Transverse colon (tissue), 4 donors: ENCODE data around the gene ALDOA.

Experiments
- EP300 ChIP-seq: sonication (generic); formaldehyde crosslinking; IDR thresholded peaks from one replicate; pipeline ENCODE4 v1.6.1; 2017; ENCODE audit warnings: antibody characterized with exemption, low read depth
- POLR2A ChIP-seq: fragments of 450-650 bp; IDR thresholded peaks from one replicate; pipeline ENCODE4 v1.6.1; 2016; ENCODE audit warnings: antibody characterized with exemption, mild to moderate bottlenecking, moderate library complexity
- POLR2AphosphoS5 ChIP-seq, 3 donors: sonication (generic); formaldehyde crosslinking; IDR thresholded peaks; one replicate each; pipeline ENCODE4 v1.6.1; 2016; ENCODE audit warnings: antibody characterized with exemption in 3 of 3
- TF ChIP-seq, protein P1 (sequence below), 5 experiments: fragments of 200-600 bp in 3 of 5; fragments of 450-650 bp in 2 of 5; sonication (generic) in 3 of 5; IDR thresholded peaks; 1 replicate in 2 of 5; 2 replicates in 3 of 5; pipeline ENCODE4 v1.5.1; 2016 to 2017; ENCODE audit warnings: antibody characterized with exemption in 5 of 5, inconsistent platforms in 3 of 5, mild to moderate bottlenecking in 2 of 5, moderate library complexity in 1 of 5

DNA sequence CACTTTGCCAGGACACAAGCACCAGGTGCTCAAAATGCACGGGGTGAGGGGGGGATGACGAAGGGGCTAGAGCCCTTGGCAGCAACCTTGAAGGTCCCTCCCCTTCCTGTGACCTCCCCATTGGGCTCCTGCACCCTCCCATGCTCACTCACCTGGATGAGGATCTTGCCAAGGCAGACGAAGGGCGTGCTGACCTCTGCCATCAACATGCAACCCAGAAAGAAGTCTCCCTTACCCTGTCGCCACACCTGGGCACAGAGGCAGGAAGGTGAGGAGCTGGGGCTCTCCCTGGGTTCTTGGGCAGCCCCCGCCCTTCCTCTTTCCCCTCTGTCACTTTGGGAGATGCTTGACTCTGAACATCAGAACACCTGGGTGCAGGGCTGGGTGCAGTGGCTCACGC is 40.0 kb upstream of the ALDOA start:
- TF ChIP-seq, protein P1, sequence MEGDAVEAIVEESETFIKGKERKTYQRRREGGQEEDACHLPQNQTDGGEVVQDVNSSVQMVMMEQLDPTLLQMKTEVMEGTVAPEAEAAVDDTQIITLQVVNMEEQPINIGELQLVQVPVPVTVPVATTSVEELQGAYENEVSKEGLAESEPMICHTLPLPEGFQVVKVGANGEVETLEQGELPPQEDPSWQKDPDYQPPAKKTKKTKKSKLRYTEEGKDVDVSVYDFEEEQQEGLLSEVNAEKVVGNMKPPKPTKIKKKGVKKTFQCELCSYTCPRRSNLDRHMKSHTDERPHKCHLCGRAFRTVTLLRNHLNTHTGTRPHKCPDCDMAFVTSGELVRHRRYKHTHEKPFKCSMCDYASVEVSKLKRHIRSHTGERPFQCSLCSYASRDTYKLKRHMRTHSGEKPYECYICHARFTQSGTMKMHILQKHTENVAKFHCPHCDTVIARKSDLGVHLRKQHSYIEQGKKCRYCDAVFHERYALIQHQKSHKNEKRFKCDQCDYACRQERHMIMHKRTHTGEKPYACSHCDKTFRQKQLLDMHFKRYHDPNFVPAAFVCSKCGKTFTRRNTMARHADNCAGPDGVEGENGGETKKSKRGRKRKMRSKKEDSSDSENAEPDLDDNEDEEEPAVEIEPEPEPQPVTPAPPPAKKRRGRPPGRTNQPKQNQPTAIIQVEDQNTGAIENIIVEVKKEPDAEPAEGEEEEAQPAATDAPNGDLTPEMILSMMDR (IDR thresholded peaks at IDR 0.05) = no peak
- no peak for TF ChIP-seq EP300
- no peak for TF ChIP-seq POLR2A
- TF ChIP-seq POLR2AphosphoS5 (IDR thresholded peaks at IDR 0.05) = no peak
